ENCODE results near the gene RIMBP2. TPM values are rescaled to one million over a fixed set of nuclear protein-coding genes. Genes with fewer than 3 reads are reported as not detected.

The RIMBP2 gene
- total RNA-seq, 1 donor from 2014 or later: 0.62 TPM

- DNase-seq: no peak
Measured at GRCh38 chr12:130438243-130438620, 277.9 kb downstream of the RIMBP2 start.

- no peak for DNase-seq
Measured at GRCh38 chr12:130437555-130438242, 278.4 kb downstream of the RIMBP2 start.

- DNase-seq: no peak
Measured at GRCh38 chr12:130436741-130437501, 279.2 kb downstream of the RIMBP2 start.

- DNase-seq: no peak
Measured at GRCh38 chr12:130435826-130436225, 280.3 kb downstream of the RIMBP2 start.

GRCh38 chr12:130435331-130435730, 280.8 kb downstream of the RIMBP2 start:
- no peak for DNase-seq

GRCh38 chr12:130434560-130434959, 281.5 kb downstream of the RIMBP2 start:
- no peak for DNase-seq

- DNase-seq: no peak
Measured at GRCh38 chr12:130433834-130434233, 282.3 kb downstream of the RIMBP2 start.

- DNase-seq: no peak
Measured at GRCh38 chr12:130433411-130433810, 282.7 kb downstream of the RIMBP2 start.

GRCh38 chr12:130431176-130431575, 284.9 kb downstream of the RIMBP2 start:
- no peak for DNase-seq

GRCh38 chr12:130429656-130430505, 286.2 kb downstream of the RIMBP2 start:
- DNase-seq: no peak

- DNase-seq: peak; percentile 3
Measured at GRCh38 chr12:130428116-130428515, 288.0 kb downstream of the RIMBP2 start.

GRCh38 chr12:130427381-130427887, 288.7 kb downstream of the RIMBP2 start:
- no peak for DNase-seq

GRCh38 chr12:130425698-130426245, 290.3 kb downstream of the RIMBP2 start:
- no peak for DNase-seq

GRCh38 chr12:130424858-130425697, 291.0 kb downstream of the RIMBP2 start:
- DNase-seq: no peak

- DNase-seq: no peak
Measured at GRCh38 chr12:130423991-130424857, 291.9 kb downstream of the RIMBP2 start.

GRCh38 chr12:130423136-130423535, 293.0 kb downstream of the RIMBP2 start:
- no peak for DNase-seq

GRCh38 chr12:130422676-130423075, 293.4 kb downstream of the RIMBP2 start:
- no peak for DNase-seq

GRCh38 chr12:130421896-130422295, 294.2 kb downstream of the RIMBP2 start:
- no peak for DNase-seq

- no peak for DNase-seq
Measured at GRCh38 chr12:130420071-130420470, 296.0 kb downstream of the RIMBP2 start.

- DNase-seq: no peak
Measured at GRCh38 chr12:130419116-130419515, 297.0 kb downstream of the RIMBP2 start.

Data from tongue (tissue), 2 donors.